Left lung (tissue), 10 donors: ENCODE data around the gene CRTC3. TPM values are rescaled to one million over a fixed set of nuclear protein-coding genes. Genes with fewer than 3 reads are reported as not detected.

Source experiments
- ATAC-seq: fragments of 200-7000 bp; cut with Tn5 transposase; one replicate; pipeline ENCODE4 v1.9.1; 2020; ENCODE audit warnings: moderate library complexity
- DNase-seq, 4 donors: peaks; one replicate each; pipeline ENCODE4 v3.0.0-alpha.2; 2013 to 2020
- H3K27ac ChIP-seq, 2 donors: fragments of 200-600 bp; sonication (generic) in 1 of 2; one replicate each; pipeline versions ENCODE4 v1.5.0 to v1.8.0; 2020 to 2021
- H3K27me3 ChIP-seq, 2 donors: fragments of 200-600 bp; sonication (generic) in 1 of 2; one replicate each; pipeline versions ENCODE4 v1.5.0 to v1.8.0; 2020 to 2021
- H3K36me3 ChIP-seq, 2 donors: fragments of 200-600 bp; sonication (generic) in 1 of 2; one replicate each; pipeline versions ENCODE4 v1.5.0 to v1.8.0; 2020 to 2021
- H3K4me1 ChIP-seq, 2 donors: fragments of 200-600 bp; one replicate each; pipeline ENCODE4 v1.8.0; 2021
- H3K4me3 ChIP-seq, 2 donors: fragments of 200-600 bp; sonication (generic) in 1 of 2; one replicate each; pipeline versions ENCODE4 v1.5.0 to v1.8.0; 2020 to 2021; ENCODE audit warnings: mild to moderate bottlenecking in 1 of 2
- H3K9me3 ChIP-seq, 2 donors: fragments of 200-600 bp; sonication (generic) in 1 of 2; one replicate each; pipeline versions ENCODE4 v1.5.0 to v1.8.0; 2020 to 2021
- CTCF ChIP-seq, 2 donors: fragments of 200-600 bp; sonication (generic) in 1 of 2; IDR thresholded peaks; one replicate each; pipeline versions ENCODE4 v1.5.0 to v1.8.0; 2021; ENCODE audit warnings: antibody characterized with exemption in 2 of 2
- intact Hi-C, 2 donors: fragments of 100-400 bp; cut with DNase I; formaldehyde crosslinking; loops; one replicate each; pipeline versions ENCODE4 v1.11.2 to v1.14.2; 2022
- polyA plus RNA-seq, 6 donors: library from polyadenylated mRNA; unstranded; fragments of 120-200 nt; gene quantifications; one replicate each; pipeline ENCODE4 v1.2.1, GENCODE V29; 2013; ENCODE audit not compliant: insufficient read length in 6 of 6
- total RNA-seq, 2 donors: library from RNA; stranded (reverse); fragmentation: NEBNext Ultra II Directional; extraction: Animal tissue kit (Norgen Biotek cat#: 25700); gene quantifications; one replicate each; pipeline ENCODE4 v1.2.1, GENCODE V29; 2021
- donor health status: DM: no; HTN: yes; CAD: no.
- donor health status: DM: no; HTN: no; CAD: no.

Gene CRTC3
- total and polyA plus RNA-seq, 8 donors = 33.0 to 45.2 (median 37.5) TPM

- peaks cover 0 to 7% of the 10 kb centered on the region in 2 donors for H3K36me3 ChIP-seq
- no peaks in the 10 kb centered on the region for H3K27me3 ChIP-seq
- peak overlapping the region in 1 of 2 donors; percentile 74 for H3K27ac ChIP-seq
- no peaks in the 10 kb centered on the region for H3K9me3 ChIP-seq
- intact Hi-C loops = no loop called here
- DNase-seq (no peak), ATAC-seq (no peak)
- H3K4me3 ChIP-seq = no peak overlapping the region
- no peak for TF ChIP-seq CTCF (IDR thresholded peaks at IDR 0.05)
- peaks cover 26 to 55% of the 10 kb centered on the region in 2 donors for H3K4me1 ChIP-seq
These were observed 69.0 kb downstream of the CRTC3 start for GRCh38 chr15:90598679-90599078.

- Histone ChIP-seq H3K36me3 (peaks cover 0 to 7% of the 10 kb centered on the region in 2 donors), H3K9me3 (no peaks in the 10 kb centered on the region), H3K27ac (peak overlapping the region in 1 of 2 donors; percentile 74), H3K27me3 (no peaks in the 10 kb centered on the region), H3K4me3 (no peak overlapping the region), H3K4me1 (peaks cover 21 to 50% of the 10 kb centered on the region in 2 donors)
- intact Hi-C loops = no loop called here
- no peak for TF ChIP-seq CTCF (IDR thresholded peaks at IDR 0.05)
- DNase-seq (no peak), ATAC-seq (no peak)
These were observed 69.4 kb downstream of the CRTC3 start for GRCh38 chr15:90599116-90599515.

GRCh38 chr15:90599644-90600043, 69.9 kb downstream of the CRTC3 start:
- intact Hi-C loops = no loop called here
- H3K9me3 ChIP-seq = no peaks in the 10 kb centered on the region
- DNase-seq = no peak
- H3K4me3 ChIP-seq = no peak overlapping the region
- H3K27me3 ChIP-seq = no peaks in the 10 kb centered on the region
- no peak for ATAC-seq
- no peak for TF ChIP-seq CTCF (IDR thresholded peaks at IDR 0.05)
- peaks cover 0 to 7% of the 10 kb centered on the region in 2 donors for H3K36me3 ChIP-seq
- H3K27ac ChIP-seq = no peak overlapping the region
- peaks cover 16 to 45% of the 10 kb centered on the region in 2 donors for H3K4me1 ChIP-seq

GRCh38 chr15:90600954-90601353, 71.2 kb downstream of the CRTC3 start:
- Histone ChIP-seq H3K4me3 (no peak overlapping the region), H3K4me1 (peaks cover 11 to 32% of the 10 kb centered on the region in 2 donors), H3K27ac (no peak overlapping the region), H3K27me3 (no peaks in the 10 kb centered on the region), H3K36me3 (peaks cover 0 to 7% of the 10 kb centered on the region in 2 donors), H3K9me3 (no peaks in the 10 kb centered on the region)
- TF ChIP-seq CTCF (IDR thresholded peaks at IDR 0.05) = no peak
- no peak for ATAC-seq
- no peak for DNase-seq
- intact Hi-C loops = no loop called here

- TF ChIP-seq CTCF (IDR thresholded peaks at IDR 0.05) = peak; percentile 33 to 44
- Histone ChIP-seq H3K4me3 (no peak overlapping the region), H3K36me3 (peaks cover 0 to 21% of the 10 kb centered on the region in 2 donors), H3K9me3 (no peaks in the 10 kb centered on the region), H3K27me3 (no peaks in the 10 kb centered on the region), H3K27ac (no peak overlapping the region), H3K4me1 (peaks cover 0 to 5% of the 10 kb centered on the region in 2 donors)
- intact Hi-C loops = no loop called here
- peak in 2 of 4 donors; percentile 48 to 81 for DNase-seq
- ATAC-seq = peak; percentile 78
These were observed 74.2 kb downstream of the CRTC3 start for GRCh38 chr15:90603893-90604292.
